B cell (primary cell): ENCODE results near the gene RNF2. TPM values are rescaled to one million over a fixed set of nuclear protein-coding genes. Genes with fewer than 3 reads are reported as not detected.

ENCODE experiments used
- ATAC-seq: fragments of 200-7000 bp; cut with Tn5 transposase; one replicate; pipeline ENCODE4 v1.10.0; 2021; ENCODE audit warnings: low read depth, mild to moderate bottlenecking, moderate number of reproducible peaks, moderate library complexity
- CTCF ChIA-PET: fragments of 350-600 bp; sonication (Branson Sonifier 250); formaldehyde crosslinking; loops from one replicate; lab custom pipeline; 2021; ENCODE audit warnings: antibody characterized with exemption, inconsistent platforms; lab: Charles Lee
- POLR2A ChIA-PET: fragments of 350-600 bp; sonication (Branson Sonifier 250); formaldehyde crosslinking; loops from one replicate; lab custom pipeline; 2021; ENCODE audit warnings: antibody characterized with exemption; lab: Charles Lee
- DNase-seq: peaks from one replicate; pipeline ENCODE4 v3.0.0; 2013
- H2AFZ ChIP-seq: 2 replicates; pipeline ENCODE4 v1.6.1; 2012; ENCODE audit warnings: mild to moderate bottlenecking, low read depth, low read length; ENCODE audit not compliant: insufficient read depth, poor library complexity, severe bottlenecking
- H3K27ac ChIP-seq, 2 donors: 1 replicate in 1 of 2; 2 replicates in 1 of 2; pipeline ENCODE4 v1.5.1; 2012 to 2013; ENCODE audit warnings: low read length in 2 of 2, mild to moderate bottlenecking in 2 of 2, moderate library complexity in 1 of 2
- H3K27me3 ChIP-seq, 4 experiments: fragments of 200-600 bp in 1 of 4; sonication (generic) in 1 of 4; replicated peaks in 1 of 4; 1 replicate in 2 of 4; 2 replicates in 2 of 4; pipeline versions ENCODE4 v1.6.1 to v1.7.0; 2013 to 2016; ENCODE audit warnings: low read length in 3 of 4, mild to moderate bottlenecking in 2 of 4, mixed read lengths in 1 of 4, moderate library complexity in 1 of 4; ENCODE audit not compliant: insufficient read depth in 4 of 4, control insufficient read depth in 3 of 4; ENCODE audit errors: control extremely low read depth in 1 of 4
- H3K36me3 ChIP-seq, 2 experiments: replicated peaks in 1 of 2; 1 replicate in 1 of 2; 2 replicates in 1 of 2; pipeline versions ENCODE4 v1.6.1 to v1.7.1; 2013; ENCODE audit warnings: low read length in 1 of 2; ENCODE audit not compliant: insufficient read depth in 2 of 2, control insufficient read depth in 1 of 2; ENCODE audit errors: control extremely low read depth in 1 of 2, extremely low read depth in 1 of 2
- H3K4me1 ChIP-seq, 2 donors: fragments of 200-600 bp in 1 of 2; sonication (generic) in 1 of 2; 1 replicate in 1 of 2; 2 replicates in 1 of 2; pipeline versions ENCODE4 v1.5.1 to v1.6.1; 2013 to 2017; ENCODE audit warnings: low read length in 2 of 2; ENCODE audit not compliant: control insufficient read depth in 2 of 2, insufficient read depth in 2 of 2
- H3K4me2 ChIP-seq: replicated peaks from 2 replicates; pipeline ENCODE3; 2012; ENCODE audit warnings: mild to moderate bottlenecking, low read depth, low read length; ENCODE audit not compliant: poor library complexity, severe bottlenecking
- H3K4me3 ChIP-seq, 5 experiments: fragments of 200-600 bp in 1 of 5; sonication (generic) in 1 of 5; 1 replicate in 3 of 5; 2 replicates in 2 of 5; pipeline versions ENCODE4 v1.5.1 to v1.7.0; 2011 to 2016; ENCODE audit warnings: low read length in 4 of 5, mild to moderate bottlenecking in 4 of 5, low read depth in 2 of 5, control low read depth in 1 of 5, moderate library complexity in 1 of 5; ENCODE audit not compliant: insufficient read depth in 1 of 5; ENCODE audit errors: control extremely low read depth in 1 of 5, extremely low read depth in 1 of 5
- H3K79me2 ChIP-seq: fragments of 200-600 bp; sonication (generic); one replicate; pipeline ENCODE4 v1.6.0; 2016; ENCODE audit warnings: low read length; ENCODE audit not compliant: control insufficient read depth, insufficient read depth
- H3K9ac ChIP-seq: fragments of 200-600 bp; sonication (generic); 2 replicates; pipeline ENCODE4 v1.6.1; 2017; ENCODE audit warnings: mild to moderate bottlenecking, low read length, moderate library complexity
- H3K9me3 ChIP-seq, 3 donors: one replicate each; pipeline versions ENCODE4 v1.6.1 to v1.7.1; 2013; ENCODE audit warnings: low read length in 2 of 3; ENCODE audit not compliant: control insufficient read depth in 2 of 3, insufficient read depth in 1 of 3; ENCODE audit errors: control extremely low read depth in 1 of 3
- H4K20me1 ChIP-seq: 2 replicates; pipeline ENCODE4 v1.6.0; 2012; ENCODE audit warnings: mild to moderate bottlenecking, low read length; ENCODE audit not compliant: insufficient read depth, control insufficient read depth, poor library complexity, severe bottlenecking
- H3K27ac Mint-ChIP-seq: one replicate; pipeline ENCODE4 v1.8.0; 2021; ENCODE audit warnings: mixed read lengths
- H3K27me3 Mint-ChIP-seq: one replicate; pipeline ENCODE4 v1.8.0; 2021; ENCODE audit warnings: mixed read lengths
- H3K4me1 Mint-ChIP-seq: one replicate; pipeline ENCODE4 v1.8.0; 2021; ENCODE audit warnings: mixed read lengths
- H3K4me3 Mint-ChIP-seq: one replicate; pipeline ENCODE4 v1.8.0; 2021; ENCODE audit warnings: mixed read lengths
- H3K9me3 Mint-ChIP-seq: one replicate; pipeline ENCODE4 v1.8.0; 2022; ENCODE audit warnings: mixed read lengths; ENCODE audit not compliant: insufficient read depth
- EZH2 ChIP-seq: IDR thresholded peaks from 2 replicates; pipeline ENCODE4 v1.6.1; 2012; ENCODE audit warnings: borderline replicate concordance, low read depth, mild to moderate bottlenecking, moderate library complexity, low read length; ENCODE audit not compliant: insufficient read depth, poor library complexity, severe bottlenecking
- WGBS: methylation state at CpG from one replicate; pipeline ENCODE4 v1.1.5; 2013; ENCODE audit warnings: missing lambda C conversion rate; ENCODE audit not compliant: insufficient coverage; 5-methylcytosine and 5-hydroxymethylcytosine counted together
- intact Hi-C: fragments of 100-400 bp; cut with micrococcal nuclease; formaldehyde crosslinking; loops from one replicate; pipeline ENCODE4 v1.10.0; 2022
- polyA plus RNA-seq: library from polyadenylated mRNA; depleted of rRNA; stranded (reverse); fragments of >200 nt; gene quantifications from 2 replicates; pipeline ENCODE4 v1.2.3, GENCODE V29; 2012
- total RNA-seq, 2 donors: library from RNA; stranded (reverse); fragments of 120-200 nt in 1 of 2; gene quantifications; 1 replicate in 1 of 2; 2 replicates in 1 of 2; pipeline versions ENCODE4 v1.2.3 to v1.2.4, GENCODE V29; 2013 to 2022
- TF ChIP-seq, protein P1 (sequence below): fragments of 200-600 bp; IDR thresholded peaks from one replicate; pipeline ENCODE4 v1.8.0; 2022; ENCODE audit warnings: antibody characterized with exemption, mild to moderate bottlenecking

RNF2 gene
- total and polyA plus RNA-seq, 2 donors (not counting 1 experiment from before 2014, with no cell fraction given), result 13.9 to 29.5 TPM

DNA sequence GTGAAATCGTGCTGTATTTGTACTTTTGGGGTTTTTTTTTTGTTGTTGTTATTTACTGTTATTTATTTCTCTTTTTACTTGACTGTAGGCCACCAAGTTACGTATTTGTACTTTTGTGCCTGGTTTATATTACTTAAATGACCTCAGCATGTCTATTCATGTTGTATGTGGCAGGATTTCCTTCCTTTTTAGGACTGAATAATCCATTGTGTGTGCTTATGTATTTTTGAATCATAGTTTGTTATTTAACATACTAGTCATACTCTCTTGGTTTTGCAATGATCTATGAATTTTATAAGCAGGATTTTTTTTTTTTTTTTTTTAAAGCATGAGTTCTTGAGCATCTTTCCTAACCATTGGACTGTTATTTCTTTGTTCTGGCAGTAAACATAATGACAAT, 51.2 kb downstream of the RNF2 start:
- ChIA-PET POLR2A (no interaction called here), CTCF (no interaction called here)
- no peaks in the 10 kb centered on the region for H3K4me1 Mint-ChIP-seq
- peaks cover 15 to 40% of the 10 kb centered on the region in 2 experiments for H3K36me3 ChIP-seq
- no CpG with 5 or more reads among the region's 2 CpGs for WGBS
- H3K4me3 ChIP-seq, result no peak overlapping the region
- no peaks in the 10 kb centered on the region for H3K4me1 ChIP-seq
- no peak for DNase-seq
- intact Hi-C loops, result no loop called here
- H3K9me3 Mint-ChIP-seq, result no peaks in the 10 kb centered on the region
- H3K4me3 Mint-ChIP-seq, result no peak overlapping the region
- H3K9me3 ChIP-seq, result no peaks in the 10 kb centered on the region
- H3K9ac ChIP-seq, result no peak overlapping the region
- no peak overlapping the region for H3K27ac Mint-ChIP-seq
- H3K27me3 ChIP-seq, result no peaks in the 10 kb centered on the region
- no peaks in the 10 kb centered on the region for H3K79me2 ChIP-seq
- no peak overlapping the region for H2AFZ ChIP-seq
- TF ChIP-seq EZH2, result no peak
- H3K27ac ChIP-seq, result no peak overlapping the region
- no peak for ATAC-seq
- no peak overlapping the region for H3K4me2 ChIP-seq
- no peaks in the 10 kb centered on the region for H4K20me1 ChIP-seq
- no peaks in the 10 kb centered on the region for H3K27me3 Mint-ChIP-seq

DNA sequence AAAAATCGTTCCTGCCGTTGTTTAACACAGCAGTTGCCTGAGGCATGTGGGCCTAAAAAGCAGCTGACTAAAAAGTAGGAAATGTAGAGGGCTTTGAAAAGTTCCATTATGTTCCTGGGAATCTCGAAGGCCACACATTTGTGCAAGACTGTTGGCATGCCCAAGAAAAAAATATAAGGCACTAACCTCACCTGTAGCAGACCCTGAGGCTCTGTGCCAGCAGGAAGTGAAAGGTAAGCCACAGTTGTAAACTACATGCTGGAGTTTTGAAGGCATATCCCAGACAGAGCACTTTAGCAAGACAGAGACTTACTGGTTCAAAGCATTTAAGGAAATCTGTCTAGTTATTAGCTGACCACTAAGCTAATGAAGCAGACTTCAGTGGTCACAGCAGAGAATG, 58.7 kb downstream of the RNF2 start:
- Histone ChIP-seq H3K4me2 (no peak overlapping the region), H3K27ac (no peak overlapping the region), H3K4me1 (no peaks in the 10 kb centered on the region), H3K79me2 (no peaks in the 10 kb centered on the region), H3K4me3 (no peak overlapping the region), H3K27me3 (no peaks in the 10 kb centered on the region), H4K20me1 (no peaks in the 10 kb centered on the region), H3K9ac (no peak overlapping the region), H3K9me3 (peaks cover 2 to 15% (median 14%) of the 10 kb centered on the region in 3 donors), H3K36me3 (peaks cover 5 to 18% of the 10 kb centered on the region in 2 experiments), H2AFZ (no peak overlapping the region)
- TF ChIP-seq, protein P1, sequence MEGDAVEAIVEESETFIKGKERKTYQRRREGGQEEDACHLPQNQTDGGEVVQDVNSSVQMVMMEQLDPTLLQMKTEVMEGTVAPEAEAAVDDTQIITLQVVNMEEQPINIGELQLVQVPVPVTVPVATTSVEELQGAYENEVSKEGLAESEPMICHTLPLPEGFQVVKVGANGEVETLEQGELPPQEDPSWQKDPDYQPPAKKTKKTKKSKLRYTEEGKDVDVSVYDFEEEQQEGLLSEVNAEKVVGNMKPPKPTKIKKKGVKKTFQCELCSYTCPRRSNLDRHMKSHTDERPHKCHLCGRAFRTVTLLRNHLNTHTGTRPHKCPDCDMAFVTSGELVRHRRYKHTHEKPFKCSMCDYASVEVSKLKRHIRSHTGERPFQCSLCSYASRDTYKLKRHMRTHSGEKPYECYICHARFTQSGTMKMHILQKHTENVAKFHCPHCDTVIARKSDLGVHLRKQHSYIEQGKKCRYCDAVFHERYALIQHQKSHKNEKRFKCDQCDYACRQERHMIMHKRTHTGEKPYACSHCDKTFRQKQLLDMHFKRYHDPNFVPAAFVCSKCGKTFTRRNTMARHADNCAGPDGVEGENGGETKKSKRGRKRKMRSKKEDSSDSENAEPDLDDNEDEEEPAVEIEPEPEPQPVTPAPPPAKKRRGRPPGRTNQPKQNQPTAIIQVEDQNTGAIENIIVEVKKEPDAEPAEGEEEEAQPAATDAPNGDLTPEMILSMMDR, result no peak
- no peak for TF ChIP-seq EZH2
- no peaks in the 10 kb centered on the region for H3K27me3 Mint-ChIP-seq
- ATAC-seq, result no peak
- POLR2A ChIA-PET, result no interaction called here
- no peak overlapping the region for H3K27ac Mint-ChIP-seq
- peaks cover under 1% of the 10 kb centered on the region for H3K9me3 Mint-ChIP-seq
- intact Hi-C loops, result no loop called here
- CTCF ChIA-PET, result no interaction called here
- H3K4me3 Mint-ChIP-seq, result no peak overlapping the region
- no peak for DNase-seq
- no peaks in the 10 kb centered on the region for H3K4me1 Mint-ChIP-seq
- 93% methylated on average over 3 of the region's 3 CpGs for WGBS
